WTC11 (cell line): Measurements from ENCODE around the gene CHRNA5. TPM values are rescaled to one million over a fixed set of nuclear protein-coding genes. Genes with fewer than 3 reads are reported as not detected.

ENCODE experiments used
- ATAC-seq: fragments of 200-7000 bp; cut with Tn5 transposase; 2 replicates; pipeline ENCODE4 v1.10.0; 2021; ENCODE audit warnings: mild to moderate bottlenecking, moderate library complexity
- CTCF ChIA-PET: fragments of 300-600 bp; sonication (Branson Sonifier 250); formaldehyde crosslinking; loops from one replicate; lab custom pipeline; 2021; ENCODE audit warnings: antibody characterized with exemption; lab: Charles Lee
- POLR2A ChIA-PET: fragments of 350-600 bp; sonication (Branson Sonifier 250); formaldehyde crosslinking; loops from one replicate; lab custom pipeline; 2021; ENCODE audit warnings: antibody characterized with exemption; lab: Charles Lee
- DNase-seq: peaks from one replicate; pipeline ENCODE4 v3.0.0; 2021; ENCODE audit warnings: low spot score
- H3K27ac Mint-ChIP-seq: 2 replicates; pipeline ENCODE4 v1.8.0; 2021; ENCODE audit warnings: mixed read lengths
- H3K27me3 Mint-ChIP-seq: 2 replicates; pipeline ENCODE4 v1.8.0; 2021; ENCODE audit warnings: low read depth, mild to moderate bottlenecking, moderate library complexity, mixed read lengths
- H3K36me3 Mint-ChIP-seq: 2 replicates; pipeline ENCODE4 v1.8.0; 2021; ENCODE audit warnings: mixed read lengths
- H3K4me1 Mint-ChIP-seq: 2 replicates; pipeline ENCODE4 v1.8.0; 2022; ENCODE audit warnings: mixed read lengths
- H3K4me3 Mint-ChIP-seq: 2 replicates; pipeline ENCODE4 v1.8.0; 2021; ENCODE audit warnings: mild to moderate bottlenecking, moderate library complexity, mixed read lengths
- H3K9me3 Mint-ChIP-seq: 2 replicates; pipeline ENCODE4 v1.8.0; 2021; ENCODE audit warnings: mixed read lengths
- AFF4 ChIP-seq: sonication (generic); formaldehyde crosslinking; IDR thresholded peaks from 2 replicates; pipeline ENCODE4 v1.8.1; 2023; ENCODE audit warnings: mild to moderate bottlenecking, missing genetic modification reagents, borderline replicate concordance
- ATF1 ChIP-seq: sonication (generic); formaldehyde crosslinking; IDR thresholded peaks from 2 replicates; pipeline ENCODE4 v1.8.1; 2023; ENCODE audit warnings: mild to moderate bottlenecking, moderate library complexity, missing genetic modification reagents
- ATF3 ChIP-seq: sonication (generic); formaldehyde crosslinking; conservative IDR thresholded peaks from 2 replicates; pipeline ENCODE4 v1.8.1; 2022; ENCODE audit warnings: mild to moderate bottlenecking, missing genetic modification reagents
- CBFB ChIP-seq: sonication (generic); formaldehyde crosslinking; IDR thresholded peaks from 2 replicates; pipeline ENCODE4 v1.8.1; 2022; ENCODE audit warnings: mild to moderate bottlenecking, low read depth, missing genetic modification reagents
- E2F5 ChIP-seq: sonication (generic); formaldehyde crosslinking; IDR thresholded peaks from 2 replicates; pipeline ENCODE4 v1.8.1; 2022; ENCODE audit warnings: mild to moderate bottlenecking, moderate library complexity, missing genetic modification reagents
- ERG ChIP-seq: fragments of 250-450 bp; sonication (Bioruptor Pico); IDR thresholded peaks from 2 replicates; pipeline ENCODE4 v1.8.0; 2021; ENCODE audit warnings: mild to moderate bottlenecking
- ESRRA ChIP-seq: sonication (generic); formaldehyde crosslinking; IDR thresholded peaks from 2 replicates; pipeline ENCODE4 v1.8.1; 2022; ENCODE audit warnings: mild to moderate bottlenecking, missing genetic modification reagents, borderline replicate concordance
- FOXP1 ChIP-seq: sonication (generic); formaldehyde crosslinking; IDR thresholded peaks from 2 replicates; pipeline ENCODE4 v1.8.0; 2022; ENCODE audit warnings: missing genetic modification reagents, mild to moderate bottlenecking, moderate library complexity, borderline replicate concordance
- PRRX2 ChIP-seq: fragments of 250-450 bp; sonication (Bioruptor Pico); IDR thresholded peaks from 2 replicates; pipeline ENCODE4 v1.8.0; 2021; ENCODE audit warnings: mild to moderate bottlenecking
- SMAD3 ChIP-seq: sonication (generic); formaldehyde crosslinking; IDR thresholded peaks from 2 replicates; pipeline ENCODE4 v1.8.0; 2022; ENCODE audit warnings: missing genetic modification reagents, mild to moderate bottlenecking, borderline replicate concordance
- SMAD4 ChIP-seq: sonication (generic); formaldehyde crosslinking; IDR thresholded peaks from 2 replicates; pipeline ENCODE4 v1.8.0; 2022; ENCODE audit warnings: mild to moderate bottlenecking, missing genetic modification reagents
- SOX15 ChIP-seq: fragments of 250-450 bp; sonication (Bioruptor Pico); IDR thresholded peaks from 2 replicates; pipeline ENCODE4 v1.9.0; 2021; ENCODE audit warnings: mild to moderate bottlenecking
- TEAD1 ChIP-seq: sonication (generic); formaldehyde crosslinking; IDR thresholded peaks from 2 replicates; pipeline ENCODE4 v1.8.0; 2022; ENCODE audit warnings: mild to moderate bottlenecking, missing genetic modification reagents
- ZBTB21 ChIP-seq: sonication (generic); formaldehyde crosslinking; IDR thresholded peaks from 2 replicates; pipeline ENCODE4 v1.8.1; 2023; ENCODE audit warnings: mild to moderate bottlenecking, missing genetic modification reagents, borderline replicate concordance
- ZNF317 ChIP-seq: sonication (generic); formaldehyde crosslinking; IDR thresholded peaks from 2 replicates; pipeline ENCODE4 v1.8.1; 2023; ENCODE audit warnings: low read depth, mild to moderate bottlenecking, moderate library complexity, missing genetic modification reagents, borderline replicate concordance
- total RNA-seq: library from RNA; stranded (reverse); gene quantifications from 3 replicates; pipeline ENCODE4 v1.2.3, GENCODE V29; 2021
- TF ChIP-seq, protein P1 (sequence below): fragments of 250-450 bp; sonication (Bioruptor Pico); IDR thresholded peaks from 2 replicates; pipeline ENCODE4 v1.9.0; 2021; ENCODE audit warnings: mild to moderate bottlenecking

CHRNA5 gene
- total RNA-seq, 1 experiment from 2014 or later: 21.0 TPM

GRCh38 chr15:78616506-78616905, 51.2 kb downstream of the CHRNA5 start:
- no peak overlapping the region for H3K27ac Mint-ChIP-seq

GRCh38 chr15:78617076-78617475, 51.8 kb downstream of the CHRNA5 start:
- H3K27me3 Mint-ChIP-seq: peaks cover 34% of the 10 kb centered on the region
- POLR2A ChIA-PET: no interaction called here
- ATAC-seq (no peak), DNase-seq (no peak)
- no peak overlapping the region for H3K4me3 Mint-ChIP-seq
- no peak for TF ChIP-seq CBFB
- TF ChIP-seq, protein P1, sequence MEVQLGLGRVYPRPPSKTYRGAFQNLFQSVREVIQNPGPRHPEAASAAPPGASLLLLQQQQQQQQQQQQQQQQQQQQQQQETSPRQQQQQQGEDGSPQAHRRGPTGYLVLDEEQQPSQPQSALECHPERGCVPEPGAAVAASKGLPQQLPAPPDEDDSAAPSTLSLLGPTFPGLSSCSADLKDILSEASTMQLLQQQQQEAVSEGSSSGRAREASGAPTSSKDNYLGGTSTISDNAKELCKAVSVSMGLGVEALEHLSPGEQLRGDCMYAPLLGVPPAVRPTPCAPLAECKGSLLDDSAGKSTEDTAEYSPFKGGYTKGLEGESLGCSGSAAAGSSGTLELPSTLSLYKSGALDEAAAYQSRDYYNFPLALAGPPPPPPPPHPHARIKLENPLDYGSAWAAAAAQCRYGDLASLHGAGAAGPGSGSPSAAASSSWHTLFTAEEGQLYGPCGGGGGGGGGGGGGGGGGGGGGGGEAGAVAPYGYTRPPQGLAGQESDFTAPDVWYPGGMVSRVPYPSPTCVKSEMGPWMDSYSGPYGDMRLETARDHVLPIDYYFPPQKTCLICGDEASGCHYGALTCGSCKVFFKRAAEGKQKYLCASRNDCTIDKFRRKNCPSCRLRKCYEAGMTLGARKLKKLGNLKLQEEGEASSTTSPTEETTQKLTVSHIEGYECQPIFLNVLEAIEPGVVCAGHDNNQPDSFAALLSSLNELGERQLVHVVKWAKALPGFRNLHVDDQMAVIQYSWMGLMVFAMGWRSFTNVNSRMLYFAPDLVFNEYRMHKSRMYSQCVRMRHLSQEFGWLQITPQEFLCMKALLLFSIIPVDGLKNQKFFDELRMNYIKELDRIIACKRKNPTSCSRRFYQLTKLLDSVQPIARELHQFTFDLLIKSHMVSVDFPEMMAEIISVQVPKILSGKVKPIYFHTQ (CRISPR knock-in tag): no peak
- TF ChIP-seq SMAD4 (CRISPR knock-in tag): no peak
- no peak for TF ChIP-seq AFF4 (CRISPR knock-in tag)
- no peak for TF ChIP-seq ATF1 (CRISPR knock-in tag)
- TF ChIP-seq FOXP1 (CRISPR knock-in tag): no peak
- no peak for TF ChIP-seq PRRX2
- TF ChIP-seq SMAD3 (CRISPR knock-in tag): no peak
- no peaks in the 10 kb centered on the region for H3K36me3 Mint-ChIP-seq
- H3K4me1 Mint-ChIP-seq: peaks cover 23% of the 10 kb centered on the region
- CTCF ChIA-PET: no interaction called here
- no peaks in the 10 kb centered on the region for H3K9me3 Mint-ChIP-seq
- H3K27ac Mint-ChIP-seq: no peak overlapping the region

More at GRCh38 chr15:78616506-78616905, 51.2 kb downstream of the CHRNA5 start:
- H3K9me3 Mint-ChIP-seq: 0 out of 2 replicates have a peak, but pooled peaks cover 4% of the 10 kb centered on the region
- H3K4me1 Mint-ChIP-seq: peaks cover 19% of the 10 kb centered on the region
- ATAC-seq (no peak), DNase-seq (no peak)
- CTCF ChIA-PET: interaction anchor here (1.5 kb wide), 1 partner anchor 94 kb away, joined by 5 read pairs; no protein-coding TSS in a partner anchor
- TF ChIP-seq ATF3: no peak
- no peak for TF ChIP-seq TEAD1
- no peak for TF ChIP-seq ZBTB21 (CRISPR knock-in tag)
- TF ChIP-seq PRRX2: no peak
- TF ChIP-seq ERG (CRISPR knock-in tag): no peak
- TF ChIP-seq SOX15 (CRISPR knock-in tag): no peak
- no peak for TF ChIP-seq ATF1 (CRISPR knock-in tag)
- TF ChIP-seq ZNF317 (CRISPR knock-in tag): no peak
- TF ChIP-seq E2F5 (CRISPR knock-in tag): no peak
- no peak for TF ChIP-seq ESRRA (CRISPR knock-in tag)
- TF ChIP-seq CBFB: no peak
- POLR2A ChIA-PET: interaction anchor here (0.9 kb wide), 1 partner anchor 11 kb away, joined by 3 read pairs; no protein-coding TSS in a partner anchor
- no peaks in the 10 kb centered on the region for H3K36me3 Mint-ChIP-seq
- H3K4me3 Mint-ChIP-seq: no peak overlapping the region
- H3K27me3 Mint-ChIP-seq: peaks cover 29% of the 10 kb centered on the region
